DOHH2 (cell line): Measurements from ENCODE around the gene PLA2G3.

Experiments used
- H3F3A ChIP-seq: fragments of 200-600 bp; sonication (generic), shearing (Covaris generic); 2 replicates; pipeline ENCODE4 v1.6.0; 2016; ENCODE audit warnings: antibody characterized with exemption, mild to moderate bottlenecking; ENCODE audit not compliant: control insufficient read depth, insufficient read depth
- H3K27ac ChIP-seq: fragments of 200-600 bp; sonication (generic); 2 replicates; pipeline ENCODE4 v1.5.1; 2014; ENCODE audit warnings: low read depth, mild to moderate bottlenecking, low read length, moderate library complexity
- H3K27me3 ChIP-seq: fragments of 200-600 bp; sonication (generic); 2 replicates; pipeline ENCODE4 v1.6.1; 2014; ENCODE audit warnings: mild to moderate bottlenecking, low read length, mixed read lengths; ENCODE audit not compliant: control insufficient read depth
- H3K36me3 ChIP-seq: fragments of 200-600 bp; sonication (generic); 2 replicates; pipeline ENCODE4 v1.6.1; 2014; ENCODE audit warnings: mild to moderate bottlenecking, low read length, moderate library complexity, mixed read lengths; ENCODE audit not compliant: control insufficient read depth
- H3K4me1 ChIP-seq: fragments of 200-600 bp; sonication (generic); 2 replicates; pipeline ENCODE4 v1.6.1; 2014; ENCODE audit warnings: mild to moderate bottlenecking, low read length, mixed read lengths; ENCODE audit not compliant: control insufficient read depth
- H3K4me2 ChIP-seq: fragments of 200-600 bp; sonication (generic); 2 replicates; pipeline ENCODE4 v1.6.0; 2014; ENCODE audit warnings: mild to moderate bottlenecking, low read length, moderate library complexity
- H3K4me3 ChIP-seq: fragments of 200-600 bp; sonication (generic); 2 replicates; pipeline ENCODE4 v1.5.1; 2014; ENCODE audit warnings: mild to moderate bottlenecking, low read length, mixed read lengths
- H3K79me2 ChIP-seq: fragments of 200-600 bp; sonication (generic); 2 replicates; pipeline ENCODE4 v1.6.1; 2014; ENCODE audit warnings: mild to moderate bottlenecking, low read length, mixed read lengths; ENCODE audit not compliant: control insufficient read depth
- H3K9me2 ChIP-seq: fragments of 200-600 bp; sonication (generic); replicated peaks from 2 replicates; pipeline ENCODE4 v1.6.1; 2014; ENCODE audit warnings: mild to moderate bottlenecking, low read length, mixed read lengths; ENCODE audit not compliant: control insufficient read depth
- H3K9me3 ChIP-seq: fragments of 200-600 bp; sonication (generic); 2 replicates; pipeline ENCODE4 v1.6.1; 2014; ENCODE audit warnings: antibody characterized with exemption, low read length, mixed read lengths; ENCODE audit not compliant: control insufficient read depth, insufficient read depth
- H4K20me1 ChIP-seq: fragments of 200-600 bp; sonication (generic); 2 replicates; pipeline ENCODE4 v1.6.0; 2014; ENCODE audit warnings: low read depth, mild to moderate bottlenecking, antibody characterized with exemption, low read length, moderate library complexity; ENCODE audit not compliant: control insufficient read depth, insufficient read depth
- EZH2phosphoT487 ChIP-seq: fragments of 200-600 bp; sonication (generic); IDR thresholded peaks from 2 replicates; pipeline ENCODE4 v1.6.1; 2017; ENCODE audit warnings: borderline replicate concordance, mild to moderate bottlenecking, antibody characterized with exemption, low read length, moderate library complexity, mixed read lengths
- TF ChIP-seq, protein P1 (sequence below): fragments of 200-600 bp; sonication (generic); IDR thresholded peaks from one replicate; pipeline ENCODE4 v1.5.1; 2014; ENCODE audit warnings: antibody characterized with exemption, mild to moderate bottlenecking, low read depth, low read length; ENCODE audit not compliant: poor library complexity, severe bottlenecking

The PLA2G3 gene, protein sequence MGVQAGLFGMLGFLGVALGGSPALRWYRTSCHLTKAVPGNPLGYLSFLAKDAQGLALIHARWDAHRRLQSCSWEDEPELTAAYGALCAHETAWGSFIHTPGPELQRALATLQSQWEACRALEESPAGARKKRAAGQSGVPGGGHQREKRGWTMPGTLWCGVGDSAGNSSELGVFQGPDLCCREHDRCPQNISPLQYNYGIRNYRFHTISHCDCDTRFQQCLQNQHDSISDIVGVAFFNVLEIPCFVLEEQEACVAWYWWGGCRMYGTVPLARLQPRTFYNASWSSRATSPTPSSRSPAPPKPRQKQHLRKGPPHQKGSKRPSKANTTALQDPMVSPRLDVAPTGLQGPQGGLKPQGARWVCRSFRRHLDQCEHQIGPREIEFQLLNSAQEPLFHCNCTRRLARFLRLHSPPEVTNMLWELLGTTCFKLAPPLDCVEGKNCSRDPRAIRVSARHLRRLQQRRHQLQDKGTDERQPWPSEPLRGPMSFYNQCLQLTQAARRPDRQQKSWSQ

GRCh38 chr22:31139866-31140716 is at the start of gene PLA2G3:
Gene PLA2G3, minus strand, starts transcription at chr22:31140508. Its CDS starts 154 bp downstream, at chr22:31140354.
- Histone ChIP-seq H3K9me3 (no peaks in the 10 kb centered on the region), H3K4me3 (no peak within 1 kb of the TSS), H3F3A (no peaks in the 10 kb centered on the region), H4K20me1 (no peaks in the 10 kb centered on the region), H3K4me2 (no peak within 1 kb of the TSS), H3K27me3 (peaks cover 2% of the 10 kb centered on the region; the same call in 1 of the 2 replicates), H3K36me3 (no peaks in the 10 kb centered on the region), H3K79me2 (no peaks in the 10 kb centered on the region), H3K9me2 (no peaks in the 10 kb centered on the region), H3K27ac (no peak within 1 kb of the TSS), H3K4me1 (no peaks in the 10 kb centered on the region)
- no peak for TF ChIP-seq EZH2phosphoT487
- TF ChIP-seq, protein P1, sequence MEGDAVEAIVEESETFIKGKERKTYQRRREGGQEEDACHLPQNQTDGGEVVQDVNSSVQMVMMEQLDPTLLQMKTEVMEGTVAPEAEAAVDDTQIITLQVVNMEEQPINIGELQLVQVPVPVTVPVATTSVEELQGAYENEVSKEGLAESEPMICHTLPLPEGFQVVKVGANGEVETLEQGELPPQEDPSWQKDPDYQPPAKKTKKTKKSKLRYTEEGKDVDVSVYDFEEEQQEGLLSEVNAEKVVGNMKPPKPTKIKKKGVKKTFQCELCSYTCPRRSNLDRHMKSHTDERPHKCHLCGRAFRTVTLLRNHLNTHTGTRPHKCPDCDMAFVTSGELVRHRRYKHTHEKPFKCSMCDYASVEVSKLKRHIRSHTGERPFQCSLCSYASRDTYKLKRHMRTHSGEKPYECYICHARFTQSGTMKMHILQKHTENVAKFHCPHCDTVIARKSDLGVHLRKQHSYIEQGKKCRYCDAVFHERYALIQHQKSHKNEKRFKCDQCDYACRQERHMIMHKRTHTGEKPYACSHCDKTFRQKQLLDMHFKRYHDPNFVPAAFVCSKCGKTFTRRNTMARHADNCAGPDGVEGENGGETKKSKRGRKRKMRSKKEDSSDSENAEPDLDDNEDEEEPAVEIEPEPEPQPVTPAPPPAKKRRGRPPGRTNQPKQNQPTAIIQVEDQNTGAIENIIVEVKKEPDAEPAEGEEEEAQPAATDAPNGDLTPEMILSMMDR: no peak

GRCh38 chr22:31187627-31188026 is 47.3 kb upstream of the PLA2G3 start:
- Histone ChIP-seq H3K9me3 (no peaks in the 10 kb centered on the region), H3K9me2 (no peaks in the 10 kb centered on the region), H3K27ac (no peak overlapping the region), H3K4me1 (no peaks in the 10 kb centered on the region), H3K79me2 (no peaks in the 10 kb centered on the region), H4K20me1 (no peaks in the 10 kb centered on the region), H3K4me2 (no peak overlapping the region), H3K4me3 (no peak overlapping the region), H3F3A (no peaks in the 10 kb centered on the region), H3K36me3 (peaks cover 2% of the 10 kb centered on the region; the same call in 1 of the 2 replicates), H3K27me3 (no peaks in the 10 kb centered on the region)
- TF ChIP-seq EZH2phosphoT487: no peak
- TF ChIP-seq, protein P1: no peak

GRCh38 chr22:31185056-31185455 is 44.7 kb upstream of the PLA2G3 start:
- Histone ChIP-seq H3K4me3 (no peak overlapping the region), H4K20me1 (no peaks in the 10 kb centered on the region), H3K79me2 (no peaks in the 10 kb centered on the region), H3K9me2 (no peaks in the 10 kb centered on the region), H3K36me3 (peaks cover 2% of the 10 kb centered on the region; the same call in 1 of the 2 replicates), H3K27ac (no peak overlapping the region), H3F3A (no peaks in the 10 kb centered on the region), H3K4me2 (no peak overlapping the region), H3K9me3 (no peaks in the 10 kb centered on the region), H3K27me3 (no peaks in the 10 kb centered on the region), H3K4me1 (no peaks in the 10 kb centered on the region)
- no peak for TF ChIP-seq EZH2phosphoT487
- TF ChIP-seq, protein P1: no peak
